ENCODE measurements around the gene PSD2.

- TF ChIP-seq MXI1 (IDR thresholded peaks at IDR 0.05; ENCODE audit: low read depth, low read length) = no peak
- TF ChIP-seq HDAC2 (IDR thresholded peaks at IDR 0.05) = no peak
- TF ChIP-seq FOXM1 (IDR thresholded peaks at IDR 0.05; ENCODE audit: low read depth, low read length) = no peak
- TF ChIP-seq SREBF2 (IDR thresholded peaks at IDR 0.05; ENCODE audit: low read length) = no peak
- no peak for TF ChIP-seq CBFB (IDR thresholded peaks at IDR 0.05; ENCODE audit: low read depth)
- TF ChIP-seq USF1 (IDR thresholded peaks at IDR 0.05; ENCODE audit: borderline replicate concordance, extremely low read length, insufficient read depth, low read depth, low read length) = no peak
- TF ChIP-seq SRF (IDR thresholded peaks at IDR 0.05; ENCODE audit: low read depth in 2 of 2, low read length in 2 of 2) = no peak
- no peak for TF ChIP-seq SIN3A (IDR thresholded peaks at IDR 0.05; ENCODE audit: low read depth, low read length)
- TF ChIP-seq BACH1 (IDR thresholded peaks at IDR 0.05; ENCODE audit: borderline replicate concordance) = no peak
- TF ChIP-seq YY1 (IDR thresholded peaks at IDR 0.05; ENCODE audit: low read depth, low read length) = no peak
- TF ChIP-seq RBBP5 (conservative IDR thresholded peaks at IDR 0.05) = no peak
- no peak for TF ChIP-seq EZH2 (IDR thresholded peaks at IDR 0.05; ENCODE audit: borderline replicate concordance, control insufficient read depth, low read depth, low read length)
- TF ChIP-seq SMARCA5 (IDR thresholded peaks at IDR 0.05) = no peak
- no peak for TF ChIP-seq CTCF (IDR thresholded peaks at IDR 0.05 in 2 of 3, conservative IDR thresholded peaks at IDR 0.05 in 1 of 3; ENCODE audit: control insufficient read depth in 2 of 3, extremely low read depth in 1 of 3, insufficient read depth in 1 of 3, low read depth in 3 of 3, low read length in 3 of 3)
Measured at GRCh38 chr5:139795074-139796001, at the start of gene PSD2.

All from GM12878 (cell line).